OCI-LY7 (cell line): ENCODE measurements around the gene BRICD5.

ENCODE experiments used
- CTCF ChIP-seq: fragments of 200-600 bp; sonication (generic); conservative IDR thresholded peaks from 2 replicates; pipeline ENCODE4 v1.5.1; 2014; ENCODE audit warnings: mild to moderate bottlenecking, antibody characterized with exemption, low read length, moderate library complexity, mixed read lengths
- EZH2phosphoT487 ChIP-seq: fragments of 200-600 bp; sonication (generic); IDR thresholded peaks from 2 replicates; pipeline ENCODE4 v1.6.1; 2018; ENCODE audit warnings: low read depth, borderline replicate concordance, mild to moderate bottlenecking, mixed run types, antibody characterized with exemption, low read length, moderate library complexity, mixed read lengths

GRCh38 chr16:2162676-2163118 lies 48.0 kb downstream of the BRICD5 start:
- TF ChIP-seq CTCF, result no peak
- no peak for TF ChIP-seq EZH2phosphoT487
